Peyer's patch (tissue), 4 donors: Measurements from ENCODE around the gene PLAU. TPM values are rescaled to one million over a fixed set of nuclear protein-coding genes. Genes with fewer than 3 reads are reported as not detected.

Source experiments
- DNase-seq, 3 donors: peaks; one replicate each; pipeline ENCODE4 v3.0.0-alpha.2; 2017 to 2019
- H3K27ac ChIP-seq, 4 donors: fragments of 200-600 bp; sonication (generic); one replicate each; pipeline ENCODE4 v1.5.1; 2016 to 2019
- H3K27me3 ChIP-seq, 2 donors: fragments of 200-600 bp; sonication (generic); one replicate each; pipeline ENCODE4 v1.5.1; 2019
- H3K36me3 ChIP-seq, 3 donors: fragments of 200-600 bp; sonication (generic); one replicate each; pipeline ENCODE4 v1.5.1; 2016 to 2019
- H3K4me1 ChIP-seq, 4 donors: fragments of 200-600 bp; sonication (generic); one replicate each; pipeline ENCODE4 v1.5.1; 2016 to 2019
- H3K4me3 ChIP-seq, 4 donors: fragments of 200-600 bp; sonication (generic); 1 replicate in 3 of 4; 2 replicates in 1 of 4; pipeline ENCODE4 v1.5.1; 2016 to 2019; ENCODE audit warnings: mild to moderate bottlenecking in 1 of 4
- H3K9me3 ChIP-seq, 4 donors: fragments of 200-600 bp; sonication (generic); one replicate each; pipeline ENCODE4 v1.5.1; 2016 to 2019; ENCODE audit warnings: mild to moderate bottlenecking in 1 of 4
- POLR2A ChIP-seq, 2 donors: fragments of 450-650 bp; IDR thresholded peaks; one replicate each; pipeline ENCODE4 v1.5.1; 2017; ENCODE audit warnings: antibody characterized with exemption in 2 of 2, mild to moderate bottlenecking in 2 of 2, moderate library complexity in 2 of 2
- total RNA-seq, 4 donors: library from RNA; depleted of rRNA; stranded (reverse); fragments of >200 nt; gene quantifications; one replicate each; pipeline ENCODE4 v1.1.0, GENCODE V29; 2016
- TF ChIP-seq, protein P1 (sequence below), 6 experiments: fragments of 450-650 bp in 4 of 6; fragments of 200-600 bp in 2 of 6; sonication (generic) in 1 of 6; IDR thresholded peaks; one replicate each; pipeline ENCODE4 v1.5.1; 2017 to 2019; ENCODE audit warnings: antibody characterized with exemption in 6 of 6, mild to moderate bottlenecking in 3 of 6, moderate library complexity in 1 of 6

PLAU gene
- total RNA-seq, 4 donors from 2014 or later, result 0.53 to 6.6 (median 2.7) TPM

GRCh38 chr10:73877533-73878160, 33.3 kb upstream of the PLAU start:
- DNase-seq, result no peak

DNA sequence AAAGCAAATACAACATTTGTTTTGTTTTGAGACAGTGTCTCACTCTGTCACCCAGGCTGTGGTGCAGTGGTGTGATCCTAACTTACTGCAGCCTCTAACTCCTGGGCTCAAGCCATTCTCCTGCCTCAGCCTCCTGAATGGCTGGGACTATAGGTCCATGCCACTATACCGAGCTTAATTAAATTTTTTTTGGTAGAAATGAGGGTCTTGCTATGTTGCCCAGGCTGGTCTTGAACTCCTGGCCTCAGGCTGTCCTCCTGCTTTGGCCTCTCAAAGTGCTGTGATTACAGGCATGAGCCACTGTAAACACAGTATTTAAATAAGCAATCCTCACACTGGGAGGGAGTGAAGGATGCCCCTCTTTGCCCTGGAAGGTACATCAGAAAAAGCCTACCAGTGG, 32.6 kb upstream of the PLAU start:
- peaks cover under 1 to 24% (median 2%) of the 10 kb centered on the region in 4 donors for H3K4me1 ChIP-seq
- no peaks in the 10 kb centered on the region for H3K27me3 ChIP-seq
- no peak overlapping the region for H3K4me3 ChIP-seq
- H3K27ac ChIP-seq, result no peak overlapping the region
- no peak for DNase-seq
- no peaks in the 10 kb centered on the region for H3K36me3 ChIP-seq
- TF ChIP-seq POLR2A (IDR thresholded peaks at IDR 0.05), result no peak
- TF ChIP-seq, protein P1, sequence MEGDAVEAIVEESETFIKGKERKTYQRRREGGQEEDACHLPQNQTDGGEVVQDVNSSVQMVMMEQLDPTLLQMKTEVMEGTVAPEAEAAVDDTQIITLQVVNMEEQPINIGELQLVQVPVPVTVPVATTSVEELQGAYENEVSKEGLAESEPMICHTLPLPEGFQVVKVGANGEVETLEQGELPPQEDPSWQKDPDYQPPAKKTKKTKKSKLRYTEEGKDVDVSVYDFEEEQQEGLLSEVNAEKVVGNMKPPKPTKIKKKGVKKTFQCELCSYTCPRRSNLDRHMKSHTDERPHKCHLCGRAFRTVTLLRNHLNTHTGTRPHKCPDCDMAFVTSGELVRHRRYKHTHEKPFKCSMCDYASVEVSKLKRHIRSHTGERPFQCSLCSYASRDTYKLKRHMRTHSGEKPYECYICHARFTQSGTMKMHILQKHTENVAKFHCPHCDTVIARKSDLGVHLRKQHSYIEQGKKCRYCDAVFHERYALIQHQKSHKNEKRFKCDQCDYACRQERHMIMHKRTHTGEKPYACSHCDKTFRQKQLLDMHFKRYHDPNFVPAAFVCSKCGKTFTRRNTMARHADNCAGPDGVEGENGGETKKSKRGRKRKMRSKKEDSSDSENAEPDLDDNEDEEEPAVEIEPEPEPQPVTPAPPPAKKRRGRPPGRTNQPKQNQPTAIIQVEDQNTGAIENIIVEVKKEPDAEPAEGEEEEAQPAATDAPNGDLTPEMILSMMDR (IDR thresholded peaks at IDR 0.05), result no peak
- no peaks in the 10 kb centered on the region for H3K9me3 ChIP-seq

More at GRCh38 chr10:73877533-73878160, 33.3 kb upstream of the PLAU start:
- no peaks in the 10 kb centered on the region for H3K27me3 ChIP-seq
- no peaks in the 10 kb centered on the region for H3K9me3 ChIP-seq
- TF ChIP-seq, protein P1 (IDR thresholded peaks at IDR 0.05), result no peak
- no peak for TF ChIP-seq POLR2A (IDR thresholded peaks at IDR 0.05)
- no peak overlapping the region for H3K27ac ChIP-seq
- H3K4me1 ChIP-seq, result peaks cover 4 to 31% (median 6%) of the 10 kb centered on the region in 4 donors
- no peaks in the 10 kb centered on the region for H3K36me3 ChIP-seq
- no peak overlapping the region for H3K4me3 ChIP-seq

DNA sequence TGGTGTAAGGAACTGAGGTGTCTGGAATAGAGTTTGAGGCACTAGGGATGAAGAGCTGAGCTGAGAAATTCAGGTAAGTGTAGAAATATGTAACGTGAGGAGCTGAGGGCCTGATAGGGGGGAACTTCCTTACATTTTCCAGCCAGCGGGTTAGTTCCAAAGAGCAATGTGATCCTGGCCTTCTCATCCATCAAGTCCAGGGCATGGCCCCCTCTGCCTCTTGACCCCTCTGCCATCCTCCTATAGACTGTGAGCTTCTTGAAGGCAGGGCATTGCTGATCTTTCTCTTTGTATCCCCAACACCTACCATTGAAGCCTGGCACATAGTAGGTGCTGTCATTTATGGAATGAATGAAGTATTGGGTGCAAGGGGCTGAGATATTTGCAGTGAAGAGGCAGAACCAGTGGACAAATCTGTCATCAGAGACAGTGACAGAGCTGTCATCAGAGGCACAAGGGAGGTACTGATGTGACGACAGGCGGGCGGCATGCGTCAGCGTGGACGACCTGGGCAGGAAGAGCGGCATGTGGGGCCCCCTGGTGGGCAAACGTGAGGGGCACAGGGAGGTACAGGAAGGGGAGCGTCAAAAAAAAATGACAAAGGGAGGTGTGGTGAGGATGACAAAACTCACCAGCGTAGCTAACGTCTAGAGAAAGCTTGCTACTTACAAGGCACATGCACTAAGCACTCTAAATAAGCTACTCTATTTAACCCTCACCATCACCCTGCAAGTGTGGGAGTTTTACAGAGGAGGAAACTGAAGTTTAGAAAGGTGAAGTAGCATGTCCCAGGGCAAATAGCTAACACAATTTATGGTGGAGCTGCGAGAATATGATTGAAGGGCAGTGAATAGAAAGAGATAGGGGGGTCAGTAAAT, 31.4 kb upstream of the PLAU start:
- no peaks in the 10 kb centered on the region for H3K9me3 ChIP-seq
- DNase-seq, result peak; percentile 91 to 96 (median 92)
- no peaks in the 10 kb centered on the region for H3K27me3 ChIP-seq
- H3K36me3 ChIP-seq, result no peaks in the 10 kb centered on the region
- no peak overlapping the region for H3K27ac ChIP-seq
- H3K4me3 ChIP-seq, result no peak overlapping the region
- peaks cover 0 to 24% (median 2%) of the 10 kb centered on the region in 4 donors for H3K4me1 ChIP-seq
- TF ChIP-seq POLR2A (IDR thresholded peaks at IDR 0.05), result no peak
- TF ChIP-seq, protein P1 (IDR thresholded peaks at IDR 0.05), result peak; percentile 93 to 98 (median 98)

DNA sequence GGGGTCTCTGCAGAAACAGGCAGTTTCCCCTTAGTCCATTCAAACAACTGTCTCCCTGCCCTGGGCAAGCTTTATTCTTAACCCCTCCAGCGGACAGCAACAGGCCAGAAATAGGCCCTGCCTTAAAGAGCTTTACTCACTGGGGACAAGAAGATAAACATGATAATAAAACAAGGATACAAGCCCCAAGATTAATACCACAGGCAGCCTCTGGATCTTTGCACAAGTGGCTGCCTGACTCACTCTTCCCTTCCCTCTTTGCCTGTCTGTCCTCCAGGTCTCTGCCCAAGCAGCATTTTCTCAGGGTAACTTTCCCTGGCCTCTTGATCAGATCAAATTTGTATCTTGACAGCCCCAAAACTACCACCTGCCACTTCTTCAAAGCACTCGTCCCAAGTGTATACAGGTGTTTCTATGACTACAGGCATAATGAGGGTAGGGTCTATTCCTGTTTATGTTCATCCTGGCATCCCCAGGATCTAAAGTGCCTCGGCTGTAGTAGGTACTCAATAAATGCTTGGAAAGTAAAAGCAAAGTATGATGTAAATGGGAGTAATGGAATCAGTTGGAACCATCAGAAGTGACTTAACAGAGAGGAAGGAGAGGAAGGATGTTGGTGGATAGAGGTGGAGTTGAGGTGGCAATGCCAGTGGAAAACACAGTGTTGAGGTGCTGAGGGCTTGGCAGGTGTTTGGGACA, 29.6 kb upstream of the PLAU start:
- DNase-seq, result no peak
- no peak for TF ChIP-seq POLR2A (IDR thresholded peaks at IDR 0.05)
- TF ChIP-seq, protein P1 (IDR thresholded peaks at IDR 0.05), result no peak

DNA sequence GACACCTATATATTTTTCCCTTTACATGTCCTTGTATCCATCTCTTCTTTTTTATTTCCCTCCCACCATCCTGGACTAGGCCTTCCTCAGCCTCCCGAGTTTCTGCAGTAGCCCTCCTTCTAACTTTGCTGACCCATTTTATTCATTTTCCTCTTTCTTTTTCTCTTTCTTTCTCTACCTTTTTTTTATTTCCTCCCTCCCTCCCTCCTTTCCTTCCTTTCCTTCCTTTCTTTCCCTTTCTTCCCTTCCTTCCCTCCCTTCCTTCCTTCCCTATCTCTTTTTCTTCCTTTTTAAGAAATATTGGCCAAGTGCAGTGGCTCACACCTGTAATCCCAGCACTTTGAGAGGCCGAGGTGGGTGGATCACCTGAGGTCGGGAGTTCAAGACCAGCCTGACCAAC, 26.9 kb upstream of the PLAU start:
- H3K27me3 ChIP-seq, result no peaks in the 10 kb centered on the region
- no peak for DNase-seq
- no peak overlapping the region for H3K4me3 ChIP-seq
- H3K9me3 ChIP-seq, result no peaks in the 10 kb centered on the region
- no peaks in the 10 kb centered on the region for H3K36me3 ChIP-seq
- no peak overlapping the region for H3K27ac ChIP-seq
- H3K4me1 ChIP-seq, result peaks cover 0 to 36% (median 7%) of the 10 kb centered on the region in 4 donors
- TF ChIP-seq POLR2A (IDR thresholded peaks at IDR 0.05), result no peak
- TF ChIP-seq, protein P1 (IDR thresholded peaks at IDR 0.05), result no peak

More for the DNA sequence above, 29.6 kb upstream of the PLAU start:
- Histone ChIP-seq H3K4me1 (peaks cover 0 to 11% (median under 1%) of the 10 kb centered on the region in 4 donors), H3K4me3 (no peak overlapping the region), H3K9me3 (no peaks in the 10 kb centered on the region), H3K36me3 (no peaks in the 10 kb centered on the region), H3K27me3 (no peaks in the 10 kb centered on the region), H3K27ac (no peak overlapping the region)
